Astrocyte of the cerebellum (primary cell): ENCODE results near the gene OPTC.
"Not testable (repeated sequence)": the region's sequence is repeated elsewhere in the genome, so short reads cannot be mapped to it uniquely, and the experiment has no call there.

Source experiments
- DNase-seq: peaks from one replicate; pipeline ENCODE4 v3.0.0-alpha.2; 2011; ENCODE audit warnings: low read depth
- H3K4me3 ChIP-seq: 2 replicates; pipeline ENCODE4 v1.5.1; 2011; ENCODE audit warnings: mild to moderate bottlenecking, low read depth, low read length, moderate library complexity
- CTCF ChIP-seq: IDR thresholded peaks from 2 replicates; pipeline ENCODE4 v1.5.1; 2012; ENCODE audit warnings: low read length, low read depth, moderate library complexity, mild to moderate bottlenecking; ENCODE audit errors: missing control alignments
- in situ Hi-C: cut with HindIII; loops from 2 replicates; pipeline ENCODE4 v1.10.0; 2017; ENCODE audit warnings: low sequenced_read_pairs

OPTC gene

GRCh38 chr1:203493901-203494300, at the start of gene OPTC:
Gene OPTC, plus strand, starts transcription at chr1:203494153. Its CDS starts 1,853 bp downstream, at chr1:203496006.
- in situ Hi-C loops = no loop called here

GRCh38 chr1:203444171-203444576, 49.8 kb upstream of the OPTC start:
- in situ Hi-C loops = no loop called here
- no peak for TF ChIP-seq CTCF
- H3K4me3 ChIP-seq = no peak overlapping the region
- no peak for DNase-seq

More at GRCh38 chr1:203493901-203494300, at the start of gene OPTC:
- no peak for TF ChIP-seq CTCF
- no peak for DNase-seq
- H3K4me3 ChIP-seq = no peak within 1 kb of the TSS

- no peak for DNase-seq
- TF ChIP-seq CTCF = no peak
- H3K4me3 ChIP-seq = no peak overlapping the region
- in situ Hi-C loops = no loop called here
Measured at GRCh38 chr1:203447151-203447550, 46.8 kb upstream of the OPTC start.

- DNase-seq, H3K4me3 ChIP-seq, in situ Hi-C loops: not testable (repeated sequence)
Measured at GRCh38 chr1:203447598-203447997, 46.4 kb upstream of the OPTC start.

GRCh38 chr1:203448521-203449061, 45.4 kb upstream of the OPTC start:
- no peak overlapping the region for H3K4me3 ChIP-seq
- no peak for DNase-seq
- TF ChIP-seq CTCF = no peak
- in situ Hi-C loops = no loop called here

GRCh38 chr1:203450001-203450400, 44.0 kb upstream of the OPTC start:
- H3K4me3 ChIP-seq = no peak overlapping the region
- no peak for DNase-seq
- no peak for TF ChIP-seq CTCF
- in situ Hi-C loops = no loop called here

- H3K4me3 ChIP-seq = no peak overlapping the region
- TF ChIP-seq CTCF = no peak
- in situ Hi-C loops = no loop called here
- DNase-seq = no peak
Measured at GRCh38 chr1:203450479-203451149, 43.3 kb upstream of the OPTC start.
